Common myeloid progenitor, CD34-positive (primary cell): ENCODE data around the gene FAM163B.
A peak's percentile ranks its signal among the peaks of the same experiment; 100 is the strongest.

Source experiments
- CTCF ChIA-PET: fragments of 350-600 bp; sonication (Branson Sonifier 250); formaldehyde crosslinking; loops from one replicate; lab custom pipeline; 2021; ENCODE audit warnings: antibody characterized with exemption; lab: Charles Lee
- POLR2A ChIA-PET: fragments of 350-600 bp; sonication (Branson Sonifier 250); formaldehyde crosslinking; loops from one replicate; lab custom pipeline; 2021; ENCODE audit warnings: antibody characterized with exemption; lab: Charles Lee
- DNase-seq, 3 donors: peaks; one replicate each; pipeline versions ENCODE4 v3.0.0 to v3.0.0-alpha.2; 2013
- H3K27ac ChIP-seq, 2 experiments: 1 replicate in 1 of 2; 2 replicates in 1 of 2; pipeline ENCODE4 v1.7.0; 2013; ENCODE audit warnings: inconsistent platforms in 2 of 2, low read length in 2 of 2, mild to moderate bottlenecking in 2 of 2, low read depth in 1 of 2, moderate library complexity in 1 of 2; ENCODE audit not compliant: severe bottlenecking in 2 of 2, insufficient read depth in 1 of 2, poor library complexity in 1 of 2
- H3K27me3 ChIP-seq, 5 experiments: replicated peaks in 2 of 5; 1 replicate in 3 of 5; 2 replicates in 2 of 5; pipeline versions ENCODE4 v1.6.1 to v1.7.0; 2013; ENCODE audit warnings: low read length in 4 of 5, mild to moderate bottlenecking in 2 of 5, moderate library complexity in 2 of 5, inconsistent platforms in 1 of 5; ENCODE audit not compliant: insufficient read depth in 5 of 5, control insufficient read depth in 4 of 5
- H3K36me3 ChIP-seq, 4 experiments: 1 replicate in 2 of 4; 2 replicates in 2 of 4; pipeline versions ENCODE4 v1.6.1 to v1.7.0; 2013; ENCODE audit warnings: low read length in 3 of 4, control low read depth in 1 of 4, mild to moderate bottlenecking in 1 of 4; ENCODE audit not compliant: control insufficient read depth in 4 of 4, insufficient read depth in 4 of 4
- H3K4me1 ChIP-seq, 4 experiments: 1 replicate in 3 of 4; 2 replicates in 1 of 4; pipeline versions ENCODE4 v1.6.1 to v1.7.1; 2013; ENCODE audit warnings: low read length in 3 of 4, mild to moderate bottlenecking in 3 of 4, control low read depth in 1 of 4, inconsistent platforms in 1 of 4, moderate library complexity in 1 of 4; ENCODE audit not compliant: control insufficient read depth in 4 of 4, insufficient read depth in 4 of 4; ENCODE audit errors: control extremely low read depth in 1 of 4
- H3K4me3 ChIP-seq, 7 experiments: 1 replicate in 4 of 7; 2 replicates in 3 of 7; pipeline versions ENCODE4 v1.5.1 to v1.7.0; 2013; ENCODE audit warnings: mild to moderate bottlenecking in 7 of 7, low read length in 6 of 7, moderate library complexity in 6 of 7, inconsistent platforms in 2 of 7, low read depth in 2 of 7, control low read depth in 1 of 7; ENCODE audit not compliant: insufficient read depth in 4 of 7, control insufficient read depth in 1 of 7; ENCODE audit errors: extremely low read depth in 1 of 7
- H3K9me3 ChIP-seq, 5 experiments: 1 replicate in 4 of 5; 2 replicates in 1 of 5; pipeline versions ENCODE4 v1.6.1 to v1.7.1; 2013; ENCODE audit warnings: low read length in 4 of 5, mild to moderate bottlenecking in 2 of 5, inconsistent platforms in 1 of 5, low read depth in 1 of 5, moderate library complexity in 1 of 5; ENCODE audit not compliant: control insufficient read depth in 4 of 5, insufficient read depth in 2 of 5; ENCODE audit errors: control extremely low read depth in 1 of 5
- WGBS: methylation state at CpG from one replicate; pipeline ENCODE4 v1.1.5; 2013; ENCODE audit not compliant: insufficient coverage; 5-methylcytosine and 5-hydroxymethylcytosine counted together

The FAM163B gene

DNA sequence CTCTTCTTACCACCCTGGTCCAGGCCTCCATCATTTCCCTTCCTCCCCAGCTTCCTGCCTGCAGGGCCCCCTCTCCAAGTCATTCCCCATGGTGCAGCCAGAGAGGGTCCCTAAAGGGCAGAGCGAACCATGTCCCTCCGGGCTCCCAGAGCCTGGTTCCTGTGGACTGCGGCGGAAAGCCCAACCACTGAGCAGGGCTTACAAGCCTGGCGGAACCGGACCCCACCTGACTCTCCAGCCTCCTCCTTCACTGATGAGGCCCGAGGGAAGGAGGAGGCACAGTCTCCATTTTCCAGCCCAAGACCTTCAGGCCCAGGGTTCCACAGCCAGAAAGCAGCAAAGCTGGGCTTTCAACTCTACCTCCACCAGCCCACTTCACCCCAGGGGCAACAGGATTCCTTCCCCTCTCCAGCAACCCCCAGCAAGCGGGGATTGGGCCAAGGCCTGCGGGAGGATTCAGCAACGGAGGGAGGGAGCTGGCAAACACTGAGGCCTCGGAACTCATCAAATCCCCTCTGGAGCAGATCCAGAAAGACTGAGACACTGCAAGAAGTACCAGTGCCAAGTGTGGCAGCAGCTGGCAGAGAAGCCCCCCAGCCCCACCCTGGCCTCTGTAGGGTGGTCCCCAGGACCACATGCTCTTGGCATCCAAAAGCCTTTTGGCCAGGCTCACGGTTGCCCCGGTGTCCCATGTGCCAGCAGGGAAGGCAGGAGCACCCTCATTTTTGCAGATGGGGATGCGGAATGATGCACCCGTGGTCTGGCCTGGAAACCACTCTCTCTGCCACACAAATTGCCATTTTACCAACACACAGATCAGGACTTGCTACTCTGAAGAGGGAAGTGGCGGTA, 3.1 kb downstream of the FAM163B start:
- POLR2A ChIA-PET = no interaction called here
- Histone ChIP-seq H3K4me1 (peaks cover 0 to 2% (median 0%) of the 10 kb centered on the region in 4 experiments), H3K36me3 (no peaks in the 10 kb centered on the region), H3K4me3 (no peak overlapping the region), H3K27me3 (peaks cover 0 to 77% (median 19%) of the 10 kb centered on the region in 5 experiments), H3K9me3 (no peaks in the 10 kb centered on the region), H3K27ac (no peak overlapping the region)
- CTCF ChIA-PET = interaction anchor here (1.2 kb wide), 1 partner anchor 121 kb away, joined by 5 read pairs; no protein-coding TSS in a partner anchor
- WGBS = 82% methylated on average over 10 of the region's 16 CpGs
- DNase-seq = no peak

DNA sequence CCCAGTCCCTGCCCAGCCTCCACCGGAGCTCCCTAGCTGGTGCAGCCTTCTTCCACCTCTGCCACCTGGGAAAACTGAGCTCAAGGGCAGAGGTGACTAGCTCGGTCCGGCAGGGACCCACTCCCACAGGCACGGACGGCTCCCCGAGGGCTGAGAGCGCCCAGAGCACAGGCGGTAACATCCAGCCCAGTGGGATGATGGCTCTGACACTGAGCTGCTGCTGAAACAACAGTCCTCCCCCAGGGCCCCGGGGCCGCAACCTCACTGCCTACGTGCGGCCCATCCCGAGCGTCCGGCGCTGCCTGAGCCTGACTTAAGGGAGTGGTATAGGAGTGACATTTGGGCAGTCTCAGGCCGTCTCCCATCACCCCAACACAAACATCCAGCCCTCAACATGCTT, 3.7 kb downstream of the FAM163B start:
- no peak for DNase-seq

DNA sequence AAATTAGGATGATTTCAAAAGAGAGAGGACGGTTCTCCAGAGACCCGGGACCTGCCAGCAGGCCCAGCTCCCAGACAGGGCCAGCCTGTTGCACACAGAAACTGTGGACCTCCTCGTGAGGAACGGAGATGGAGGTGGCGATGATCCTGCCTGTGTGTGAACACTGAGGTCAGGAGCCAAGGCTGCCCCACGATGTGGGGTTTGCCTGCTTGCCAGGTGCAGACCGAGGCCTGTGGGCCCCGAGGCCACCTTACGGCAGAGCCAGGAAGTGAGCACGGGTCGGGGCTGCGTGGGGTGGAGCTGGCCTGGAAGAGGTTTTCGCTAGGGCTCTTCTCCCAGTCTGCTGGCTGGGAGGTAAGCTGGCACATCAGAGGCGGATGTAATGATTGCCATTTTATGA, 4.3 kb downstream of the FAM163B start:
- peaks cover 0 to 68% (median 18%) of the 10 kb centered on the region in 5 experiments for H3K27me3 ChIP-seq
- DNase-seq = no peak

More for the DNA sequence above, 3.7 kb downstream of the FAM163B start:
- Histone ChIP-seq H3K27me3 (peaks cover 0 to 71% (median 18%) of the 10 kb centered on the region in 5 experiments), H3K4me3 (no peak overlapping the region), H3K4me1 (peaks cover 0 to 2% (median 0%) of the 10 kb centered on the region in 4 experiments), H3K27ac (no peak overlapping the region), H3K9me3 (no peaks in the 10 kb centered on the region), H3K36me3 (no peaks in the 10 kb centered on the region)
- CTCF ChIA-PET = interaction anchor here (0.6 to 1.2 kb wide), 2 partner anchors 40 to 122 kb away, joined by 3 to 5 read pairs; no protein-coding TSS in a partner anchor
- 91% methylated on average over 16 of the region's 17 CpGs for WGBS
- POLR2A ChIA-PET = no interaction called here

DNA sequence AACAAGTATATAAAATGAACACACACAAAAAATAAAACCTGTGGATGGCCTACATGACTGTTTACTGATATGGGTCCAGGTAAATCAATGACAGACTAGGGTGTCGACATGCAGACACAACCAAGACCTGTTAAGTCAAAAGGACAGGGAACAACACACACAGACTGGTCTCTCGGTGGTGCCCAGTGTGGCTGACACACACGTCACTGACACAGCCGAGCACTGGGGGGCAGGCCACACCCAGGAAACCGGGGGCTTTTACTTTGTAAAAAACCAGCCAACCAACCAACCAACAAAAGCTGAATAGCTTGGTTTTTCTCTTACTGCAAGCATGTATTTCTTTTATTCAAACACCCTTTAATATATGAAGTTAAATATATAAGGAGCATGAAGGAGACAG, 5.0 kb downstream of the FAM163B start:
- Histone ChIP-seq H3K4me3 (no peak overlapping the region), H3K4me1 (peaks cover 0 to 2% (median 0%) of the 10 kb centered on the region in 4 experiments), H3K27me3 (peaks cover 0 to 62% (median 14%) of the 10 kb centered on the region in 5 experiments), H3K36me3 (no peaks in the 10 kb centered on the region), H3K27ac (no peak overlapping the region), H3K9me3 (no peaks in the 10 kb centered on the region)
- CTCF ChIA-PET = interaction anchor here (1.1 kb wide), 1 partner anchor 138 kb away, joined by 4 read pairs; no protein-coding TSS in a partner anchor
- peak in 2 of 3 donors; percentile 20 to 26 for DNase-seq
- WGBS = 53% methylated on average over 4 of the region's 5 CpGs
- POLR2A ChIA-PET = no interaction called here

More for the DNA sequence above, 4.3 kb downstream of the FAM163B start:
- WGBS = 57% methylated on average over 14 of the region's 14 CpGs
- POLR2A ChIA-PET = no interaction called here
- Histone ChIP-seq H3K9me3 (no peaks in the 10 kb centered on the region), H3K4me1 (peaks cover 0 to 2% (median 0%) of the 10 kb centered on the region in 4 experiments), H3K4me3 (no peak overlapping the region), H3K36me3 (no peaks in the 10 kb centered on the region), H3K27ac (no peak overlapping the region)
- CTCF ChIA-PET = interaction anchor here (0.6 to 1.2 kb wide), 2 partner anchors 41 to 122 kb away, joined by 3 to 5 read pairs; no protein-coding TSS in a partner anchor

DNA sequence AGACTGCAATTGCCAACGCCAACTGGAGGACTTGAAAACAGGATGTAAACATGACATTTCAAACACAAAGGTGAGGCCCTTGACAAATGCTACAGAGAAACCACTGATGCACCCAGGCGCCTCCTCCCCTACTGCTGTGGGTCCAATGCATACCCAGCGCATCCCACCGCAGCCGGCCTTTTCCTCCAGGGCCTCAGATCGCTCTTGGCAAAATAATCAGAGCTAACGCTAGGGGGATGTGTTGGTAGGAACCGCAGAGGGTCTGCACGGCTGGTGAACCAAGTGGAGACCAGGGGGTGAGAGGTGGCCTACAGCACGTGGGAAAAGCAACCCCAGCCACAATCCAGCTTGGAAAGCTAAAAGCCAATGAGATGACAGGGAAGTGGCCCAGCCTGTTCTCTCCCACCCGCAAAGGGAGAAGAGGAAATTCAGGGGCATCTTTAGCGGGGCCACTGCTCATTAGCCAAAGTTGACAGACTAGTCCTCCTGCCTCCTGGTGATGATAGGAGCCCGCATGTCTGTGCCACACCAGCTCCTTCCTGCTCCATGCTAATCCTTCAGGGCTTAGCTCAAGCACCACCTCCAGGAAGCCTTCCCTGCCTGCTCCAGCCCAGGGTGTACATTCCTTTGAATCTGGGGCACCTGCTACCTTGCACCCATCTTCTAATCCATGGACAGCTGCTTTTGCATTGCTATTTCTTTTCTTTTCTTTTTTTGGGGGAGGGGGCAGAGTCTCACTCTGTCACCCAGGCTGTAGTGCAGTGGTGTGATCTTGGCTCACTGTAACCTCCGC, 5.9 kb downstream of the FAM163B start:
- 38% methylated on average over 9 of the region's 14 CpGs for WGBS
- Histone ChIP-seq H3K27ac (no peak overlapping the region), H3K4me1 (no peaks in the 10 kb centered on the region), H3K36me3 (no peaks in the 10 kb centered on the region), H3K9me3 (peaks cover 0 to 6% (median 3%) of the 10 kb centered on the region in 5 experiments), H3K4me3 (no peak overlapping the region), H3K27me3 (peaks cover 0 to 54% (median 12%) of the 10 kb centered on the region in 5 experiments)
- peak in 1 of 3 donors; percentile 30 for DNase-seq
- POLR2A ChIA-PET = no interaction called here
- CTCF ChIA-PET = interaction anchor here (1.1 kb wide), 2 partner anchors 95 to 139 kb away, joined by 4 read pairs; no protein-coding TSS in a partner anchor

DNA sequence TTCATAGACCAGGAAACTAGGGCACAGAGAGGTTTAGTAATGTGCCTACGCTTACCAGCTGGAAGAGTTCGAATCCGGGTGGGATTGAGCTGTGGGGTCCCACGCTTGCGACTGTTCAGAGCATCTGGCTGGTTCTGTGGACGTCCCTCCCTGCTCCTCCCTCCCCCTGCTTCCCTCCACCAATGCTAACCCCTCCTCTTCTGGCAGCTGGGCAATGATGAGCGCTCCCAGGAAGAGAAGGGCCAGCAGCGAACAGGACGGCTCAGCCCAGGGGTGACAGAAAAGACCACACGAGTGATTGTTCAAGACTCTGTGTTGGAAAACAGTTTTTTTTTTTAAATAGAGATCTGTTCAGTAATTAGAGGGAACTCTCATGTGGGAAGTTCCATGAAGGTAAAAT, 6.9 kb downstream of the FAM163B start:
- WGBS = 91% methylated on average over 4 of the region's 10 CpGs
- H3K27me3 ChIP-seq = peaks cover 0 to 43% (median 5%) of the 10 kb centered on the region in 5 experiments
- ChIA-PET POLR2A (interaction anchor here (0.6 kb wide), 1 partner anchor 317 kb away, joined by 3 read pairs; no protein-coding TSS in a partner anchor), CTCF (interaction anchor here (1.1 to 1.5 kb wide), 2 partner anchors 125 to 141 kb away, joined by 3 to 5 read pairs; no protein-coding TSS in a partner anchor)
- no peaks in the 10 kb centered on the region for H3K4me1 ChIP-seq
- H3K27ac ChIP-seq = no peak overlapping the region
- no peak overlapping the region for H3K4me3 ChIP-seq
- DNase-seq = no peak
- H3K36me3 ChIP-seq = no peaks in the 10 kb centered on the region
- peaks cover 0 to 16% (median 12%) of the 10 kb centered on the region in 5 experiments for H3K9me3 ChIP-seq
